Activated CD4-positive, alpha-beta memory T cell treated with anti-CD3 and anti-CD28 coated beads, Interleukin-2, amount 10 ng/mL, durations not matched to agents 7 days and 5 days (primary cell): ENCODE results near the gene TMEM80. TPM values are rescaled to one million over a fixed set of nuclear protein-coding genes. Genes with fewer than 3 reads are reported as not detected.
"Not testable (repeated sequence)": the region's sequence is repeated elsewhere in the genome, so short reads cannot be mapped to it uniquely, and the experiment has no call there.

Experiments
- CTCF ChIA-PET: fragments of 350-600 bp; sonication (Branson Sonifier 250); formaldehyde crosslinking; loops from one replicate; lab custom pipeline; 2021; ENCODE audit warnings: antibody characterized with exemption, inconsistent platforms; lab: Charles Lee
- POLR2A ChIA-PET: fragments of 350-600 bp; sonication (Branson Sonifier 250); formaldehyde crosslinking; loops from one replicate; lab custom pipeline; 2021; ENCODE audit warnings: antibody characterized with exemption; lab: Charles Lee
- DNase-seq: peaks from one replicate; pipeline ENCODE4 v3.0.0-alpha.2; 2020
- H3K27ac Mint-ChIP-seq: one replicate; pipeline ENCODE4 v1.8.0; 2021; ENCODE audit warnings: mild to moderate bottlenecking, mixed read lengths
- H3K27me3 Mint-ChIP-seq: one replicate; pipeline ENCODE4 v1.8.0; 2021; ENCODE audit warnings: mixed read lengths
- H3K36me3 Mint-ChIP-seq: one replicate; pipeline ENCODE4 v1.8.0; 2021; ENCODE audit warnings: low read depth, mixed read lengths
- H3K4me1 Mint-ChIP-seq: one replicate; pipeline ENCODE4 v1.8.0; 2021; ENCODE audit warnings: mixed read lengths
- H3K4me3 Mint-ChIP-seq: one replicate; pipeline ENCODE4 v1.8.0; 2021; ENCODE audit warnings: mild to moderate bottlenecking, mixed read lengths
- H3K9me3 Mint-ChIP-seq: one replicate; pipeline ENCODE4 v1.8.0; 2021; ENCODE audit warnings: mixed read lengths
- total RNA-seq, 2 experiments: library from RNA; stranded (reverse); gene quantifications; one replicate each; pipeline ENCODE4 v1.2.3, GENCODE V29; 2021

The TMEM80 gene
- total RNA-seq, 2 experiments from 2014 or later = 22.6 to 25.3 TPM

DNA sequence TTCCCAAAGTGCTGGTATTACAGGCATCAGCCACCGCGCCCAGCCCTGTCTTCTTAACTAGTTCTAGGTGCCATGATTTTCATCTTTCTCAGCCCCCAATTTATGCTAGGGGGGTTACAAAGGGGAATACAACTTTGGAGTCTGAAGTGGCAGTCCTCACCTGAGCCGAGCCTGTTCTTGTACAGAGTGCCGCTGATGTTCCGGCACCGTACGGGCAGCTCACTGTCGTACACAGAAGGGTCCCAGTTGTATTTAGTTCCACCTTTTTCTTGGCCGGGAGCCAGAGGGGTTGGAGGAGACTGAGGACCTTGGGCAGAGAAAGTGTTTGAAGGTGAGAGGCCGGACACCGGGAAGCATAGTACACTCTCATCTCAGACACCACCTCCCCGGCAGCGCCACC is 7.9 kb upstream of the TMEM80 start:
- Mint-ChIP-seq H3K27me3 (no peaks in the 10 kb centered on the region), H3K4me3 (no peak overlapping the region), H3K27ac (no peak overlapping the region), H3K9me3 (no peaks in the 10 kb centered on the region), H3K36me3 (peaks cover 43% of the 10 kb centered on the region), H3K4me1 (peaks cover 23% of the 10 kb centered on the region)
- CTCF ChIA-PET = no interaction called here
- POLR2A ChIA-PET = interaction anchor here (1.3 kb wide), 1 partner anchor 9 kb away, joined by 3 read pairs; no protein-coding TSS in a partner anchor
- no peak for DNase-seq

DNA sequence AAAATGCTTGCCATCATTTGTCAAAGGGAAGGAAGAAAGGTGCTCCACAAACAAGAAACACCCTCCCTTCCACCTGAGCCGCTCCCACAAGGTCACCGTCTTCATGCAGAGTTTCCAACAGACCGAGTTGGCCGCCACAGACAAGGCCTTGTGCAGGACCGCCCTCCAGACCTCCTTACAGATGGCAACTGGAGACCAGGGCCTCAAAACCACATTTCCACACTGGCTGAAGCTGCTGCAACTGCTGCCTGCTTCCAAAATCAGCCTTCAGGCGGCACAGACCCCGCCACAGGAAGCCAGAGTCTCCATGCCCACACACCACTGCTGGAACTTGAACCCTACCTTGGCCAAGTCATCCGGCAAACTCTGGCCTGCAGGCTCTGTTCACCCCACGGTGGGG is 6.9 kb upstream of the TMEM80 start:
- Mint-ChIP-seq H3K4me3 (no peak overlapping the region), H3K27ac (no peak overlapping the region), H3K4me1 (peaks cover 33% of the 10 kb centered on the region), H3K9me3 (no peaks in the 10 kb centered on the region), H3K27me3 (no peaks in the 10 kb centered on the region), H3K36me3 (peaks cover 35% of the 10 kb centered on the region)
- POLR2A ChIA-PET = interaction anchor here (1.3 kb wide), 1 partner anchor 8 kb away, joined by 3 read pairs; no protein-coding TSS in a partner anchor
- CTCF ChIA-PET = interaction anchor here (0.7 kb wide), 1 partner anchor 149 kb away, joined by 4 read pairs; no protein-coding TSS in a partner anchor
- DNase-seq = no peak

DNA sequence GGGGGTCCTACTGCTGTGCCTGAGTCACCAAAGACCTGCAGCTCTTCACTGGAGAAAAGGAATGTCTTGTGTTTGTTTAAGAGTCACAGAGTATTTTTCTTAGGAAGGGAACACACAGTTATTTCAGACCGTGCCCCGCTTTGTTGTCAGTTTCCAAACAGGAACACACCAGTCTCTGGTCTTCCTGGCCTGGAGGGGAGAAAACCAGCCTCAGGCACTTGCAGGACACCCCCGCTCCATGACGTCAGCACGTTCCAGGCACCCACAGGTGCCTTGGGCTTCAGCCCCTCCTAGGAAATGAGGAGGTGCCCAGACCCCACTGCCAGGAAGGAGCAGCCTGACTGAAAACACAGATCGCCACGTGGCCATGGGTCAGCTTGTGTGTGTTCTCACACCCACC is 6.0 kb upstream of the TMEM80 start:
- CTCF ChIA-PET = interaction anchor here (0.7 kb wide), 2 partner anchors 25 to 94 kb away, joined by 3 read pairs; no protein-coding TSS in a partner anchor
- POLR2A ChIA-PET = no interaction called here
- no peaks in the 10 kb centered on the region for H3K27me3 Mint-ChIP-seq
- H3K27ac Mint-ChIP-seq = no peak overlapping the region
- H3K9me3 Mint-ChIP-seq = no peaks in the 10 kb centered on the region
- H3K4me3 Mint-ChIP-seq = no peak overlapping the region
- no peak for DNase-seq
- peaks cover 36% of the 10 kb centered on the region for H3K4me1 Mint-ChIP-seq
- peaks cover 26% of the 10 kb centered on the region for H3K36me3 Mint-ChIP-seq

DNA sequence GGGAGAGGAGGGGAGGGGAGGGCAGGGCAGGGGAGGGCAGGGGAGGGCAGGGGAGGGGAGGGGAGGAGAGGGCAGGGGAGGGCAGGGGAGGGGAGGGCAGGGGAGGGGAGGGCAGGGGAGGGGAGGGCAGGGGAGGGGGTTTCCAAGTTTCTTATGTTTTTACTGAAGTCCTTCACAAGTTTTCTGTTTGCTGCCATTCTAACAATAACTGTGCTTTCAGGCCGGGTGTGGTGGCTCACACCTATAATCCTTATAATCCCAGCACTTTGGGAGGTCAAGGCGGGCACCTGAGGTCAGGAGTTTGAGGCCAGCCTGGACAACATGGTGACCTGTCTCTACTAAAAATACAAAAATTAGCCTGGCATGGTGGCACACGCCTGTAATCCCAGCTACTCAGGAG is 5.4 kb upstream of the TMEM80 start:
- CTCF ChIA-PET, H3K27ac Mint-ChIP-seq, H3K27me3 Mint-ChIP-seq, H3K9me3 Mint-ChIP-seq, DNase-seq, H3K4me3 Mint-ChIP-seq: not testable (repeated sequence)
- H3K36me3 Mint-ChIP-seq = peaks cover 24% of the 10 kb centered on the region
- POLR2A ChIA-PET = interaction anchor here (0.9 kb wide), 1 partner anchor 74 kb away, joined by 3 read pairs; the partner anchor contains the start of gene IRF7
- peaks cover 36% of the 10 kb centered on the region for H3K4me1 Mint-ChIP-seq

DNA sequence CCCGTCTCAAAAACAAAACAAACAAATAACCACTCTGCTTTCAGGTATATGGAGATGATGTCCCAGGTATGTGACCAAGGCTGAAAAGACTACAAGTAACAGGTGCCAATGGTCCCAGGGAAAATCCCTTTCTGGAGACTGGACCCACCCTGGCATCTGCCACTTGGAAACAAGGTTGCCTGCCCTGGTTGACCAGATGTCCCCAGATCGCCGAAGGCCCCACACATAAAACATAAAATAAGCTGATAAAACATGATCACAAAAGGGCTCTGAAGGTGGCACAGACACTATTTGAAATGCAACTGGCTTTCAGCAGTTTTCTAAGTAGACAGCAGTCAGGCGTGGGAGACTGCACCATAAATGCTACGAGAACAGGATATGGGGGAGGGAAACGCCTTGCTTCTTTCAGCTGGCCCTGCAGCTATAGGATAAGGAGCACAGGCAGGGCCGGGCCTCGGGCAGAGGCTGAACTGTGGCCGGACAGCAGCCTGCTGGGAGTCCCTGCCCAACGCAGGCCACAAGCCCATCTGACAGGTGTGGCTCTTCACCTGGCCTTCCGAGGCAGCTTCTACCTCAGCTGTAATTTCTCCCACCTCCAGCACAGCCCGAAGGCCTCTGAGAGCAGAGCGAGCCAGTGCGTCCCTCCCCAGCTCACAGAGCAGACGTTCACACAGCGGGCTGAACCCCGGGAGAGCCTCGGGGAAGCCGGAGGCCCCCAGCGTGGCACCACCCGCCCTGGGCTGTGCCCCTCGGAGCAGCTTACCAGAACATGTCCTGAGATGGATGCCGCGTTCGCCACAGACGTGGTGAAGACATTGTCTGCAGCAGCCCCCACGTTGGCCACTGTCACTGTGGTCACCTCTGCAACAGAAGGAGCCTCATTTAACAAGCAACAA is 4.6 kb upstream of the TMEM80 start:
- CTCF ChIA-PET = no interaction called here
- POLR2A ChIA-PET = interaction anchor here (0.9 to 1.4 kb wide), 2 partner anchors 57 to 75 kb away, joined by 3 read pairs; partner anchors contain the start of gene IRF7
- DNase-seq = no peak

DNA sequence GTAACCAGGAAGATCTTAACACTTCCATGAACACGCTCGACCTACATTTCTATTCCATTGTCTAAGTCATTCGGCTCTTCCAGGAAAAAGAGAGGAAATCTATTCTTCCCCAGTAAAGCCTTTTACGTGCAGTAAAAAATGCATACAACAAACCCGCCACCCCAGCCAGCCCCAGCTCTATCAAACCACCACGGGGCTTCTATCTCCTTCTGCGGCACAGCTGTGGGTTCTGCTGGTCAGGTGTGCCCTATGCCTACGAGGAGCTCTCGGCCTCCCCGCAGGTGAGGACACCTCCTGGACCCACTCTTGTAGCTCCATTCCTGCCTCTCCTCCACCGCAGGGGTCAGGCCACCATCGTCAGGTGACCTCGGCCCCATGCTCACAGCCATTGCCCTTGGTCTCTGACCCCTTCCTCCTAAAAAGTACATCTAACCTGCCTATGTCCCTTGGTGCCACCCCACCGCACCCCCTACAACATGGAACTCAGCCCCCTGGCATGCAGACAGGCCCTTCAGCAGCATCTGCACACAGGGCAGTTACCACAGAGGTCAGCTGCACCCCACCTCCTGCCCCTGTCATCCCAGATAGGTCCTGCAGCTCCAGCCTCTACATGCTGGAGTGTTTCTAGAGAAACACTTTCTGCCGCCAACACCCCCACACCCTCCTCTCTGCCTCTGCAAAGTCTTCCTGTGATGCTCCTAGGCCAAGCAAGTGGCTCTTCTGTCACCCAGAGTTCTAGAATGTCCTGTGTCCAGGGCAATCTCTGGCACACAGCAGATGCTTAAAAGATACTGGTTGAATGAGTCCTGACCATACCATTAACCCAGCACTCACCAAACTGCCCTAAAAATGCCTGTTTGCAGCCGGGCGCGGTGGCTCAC is 3.7 kb upstream of the TMEM80 start:
- no peak for DNase-seq
- Mint-ChIP-seq H3K36me3 (peaks cover 22% of the 10 kb centered on the region), H3K4me3 (no peak overlapping the region), H3K4me1 (peaks cover 41% of the 10 kb centered on the region), H3K27ac (peak overlapping the region; percentile 11), H3K27me3 (no peaks in the 10 kb centered on the region), H3K9me3 (no peaks in the 10 kb centered on the region)
- CTCF ChIA-PET = no interaction called here
- POLR2A ChIA-PET = interaction anchor here (1.4 kb wide), 1 partner anchor 56 kb away, joined by 3 read pairs; no protein-coding TSS in a partner anchor

More for the DNA sequence above, 4.6 kb upstream of the TMEM80 start:
- Mint-ChIP-seq H3K36me3 (peaks cover 24% of the 10 kb centered on the region), H3K9me3 (no peaks in the 10 kb centered on the region), H3K27me3 (no peaks in the 10 kb centered on the region), H3K4me3 (no peak overlapping the region), H3K27ac (peak overlapping the region; percentile 61), H3K4me1 (peaks cover 36% of the 10 kb centered on the region)

DNA sequence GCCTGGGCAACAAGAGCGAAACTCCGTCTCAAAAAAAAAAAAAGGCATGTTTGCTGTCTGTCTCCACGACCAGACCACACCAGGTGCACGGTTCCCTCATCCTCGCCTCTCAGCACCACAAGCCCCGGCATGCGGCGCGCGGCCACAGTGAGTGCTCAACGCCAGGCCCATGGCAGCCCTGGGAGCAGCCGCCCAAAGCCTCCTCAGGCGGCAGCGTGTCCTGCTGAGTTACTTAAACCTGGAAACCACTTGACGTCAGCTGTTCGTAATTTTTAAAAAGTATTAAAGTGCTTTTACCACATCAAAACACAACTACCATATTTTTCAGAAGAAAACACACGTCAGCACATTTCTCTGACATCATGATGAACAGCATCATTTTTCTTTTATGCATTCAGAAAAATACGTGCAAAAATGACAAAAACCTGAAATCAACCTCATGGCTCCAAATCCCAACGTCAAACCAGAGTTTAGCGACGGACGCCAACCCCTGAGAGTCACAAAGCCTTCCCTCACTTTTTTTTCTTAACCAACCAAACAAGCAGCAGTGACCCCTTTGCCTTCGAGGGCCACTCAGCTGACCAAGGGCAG is 2.7 kb upstream of the TMEM80 start:
- Mint-ChIP-seq H3K4me3 (peak overlapping the region; percentile 74), H3K36me3 (peaks cover 20% of the 10 kb centered on the region), H3K27me3 (no peaks in the 10 kb centered on the region), H3K27ac (peak overlapping the region; percentile 76), H3K4me1 (peaks cover 49% of the 10 kb centered on the region), H3K9me3 (no peaks in the 10 kb centered on the region)
- DNase-seq = peak; percentile 37
- ChIA-PET CTCF (no interaction called here), POLR2A (interaction anchor here (0.9 to 1.1 kb wide), 2 partner anchors 117 to 486 kb away, joined by 4 read pairs; partner anchors contain the start of genes BET1L and RIC8A)

DNA sequence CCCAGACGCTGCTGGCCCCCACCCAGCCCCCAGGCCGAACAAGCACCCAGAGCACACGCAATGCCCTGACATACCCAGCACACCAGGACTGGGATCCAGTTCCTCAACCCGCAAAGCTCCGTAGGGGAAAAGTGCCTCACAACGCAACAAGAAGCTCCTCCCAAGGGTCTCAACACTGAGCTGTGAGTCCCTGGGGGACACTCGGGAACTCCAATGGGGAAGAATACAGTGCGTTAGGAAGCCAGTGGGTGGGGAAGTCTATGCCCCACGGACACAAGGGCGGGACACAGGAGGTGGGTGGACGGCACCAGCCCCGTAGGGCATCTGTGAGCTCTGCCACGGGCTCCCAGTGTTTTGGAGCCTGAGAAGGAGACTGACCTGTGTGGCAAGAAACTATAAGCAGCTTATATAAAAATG is 2.2 kb upstream of the TMEM80 start:
- Mint-ChIP-seq H3K4me1 (peaks cover 53% of the 10 kb centered on the region), H3K27me3 (no peaks in the 10 kb centered on the region), H3K9me3 (no peaks in the 10 kb centered on the region), H3K36me3 (peaks cover 19% of the 10 kb centered on the region), H3K4me3 (peak overlapping the region; percentile 74), H3K27ac (peak overlapping the region; percentile 76)
- CTCF ChIA-PET = no interaction called here
- POLR2A ChIA-PET = interaction anchor here (0.9 to 1.1 kb wide), 2 partner anchors 118 to 486 kb away, joined by 4 read pairs; partner anchors contain the start of genes BET1L and RIC8A
- DNase-seq = no peak

DNA sequence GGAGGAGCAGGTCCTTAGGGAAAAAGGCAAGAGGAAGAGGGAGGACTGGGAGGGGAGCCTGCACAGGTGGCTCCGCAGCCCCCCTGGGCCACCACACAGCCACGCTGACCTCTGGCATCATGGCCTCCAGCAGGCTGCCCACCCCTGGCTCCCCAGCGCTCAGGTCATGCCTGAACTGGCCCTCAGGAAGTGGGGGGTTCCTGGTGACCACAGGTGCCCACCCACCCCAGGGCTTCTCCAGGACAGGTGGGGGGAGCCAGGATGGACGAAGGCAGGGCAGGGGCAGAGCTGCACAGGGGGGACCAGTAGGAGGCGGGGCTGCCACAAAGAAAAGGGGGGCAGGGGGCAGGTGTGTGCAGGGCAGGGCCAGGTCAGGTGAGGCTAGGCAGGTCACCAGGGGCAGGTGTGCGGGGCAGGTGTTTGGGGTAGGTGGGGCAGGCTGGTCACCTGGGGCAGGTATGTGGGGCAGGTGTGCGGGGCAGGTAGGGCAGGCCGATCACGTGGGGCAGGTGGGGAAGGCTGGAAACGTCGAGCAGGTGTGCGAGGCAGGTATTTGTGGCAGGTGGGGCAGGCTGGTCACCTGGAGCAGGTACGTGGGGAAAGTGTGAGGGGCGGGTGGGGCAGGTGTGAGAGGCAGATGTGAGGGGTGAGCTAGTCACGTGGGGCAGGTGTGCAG is 1.6 kb upstream of the TMEM80 start:
- H3K4me1 Mint-ChIP-seq = peaks cover 53% of the 10 kb centered on the region
- peak overlapping the region; percentile 76 for H3K27ac Mint-ChIP-seq
- H3K9me3 Mint-ChIP-seq = no peaks in the 10 kb centered on the region
- H3K36me3 Mint-ChIP-seq = peaks cover 19% of the 10 kb centered on the region
- ChIA-PET POLR2A (interaction anchor here (0.9 to 3.5 kb wide), 6 partner anchors 31 to 487 kb away, joined by 4 to 28 read pairs (median 7); partner anchors contain the start of genes BET1L, IRF7, PHRF1 and RIC8A), CTCF (interaction anchor here (4.5 kb wide), 1 partner anchor 29 kb away, joined by 34 read pairs; no protein-coding TSS in a partner anchor)
- no peak for DNase-seq
- no peaks in the 10 kb centered on the region for H3K27me3 Mint-ChIP-seq
- peak overlapping the region; percentile 74 for H3K4me3 Mint-ChIP-seq

DNA sequence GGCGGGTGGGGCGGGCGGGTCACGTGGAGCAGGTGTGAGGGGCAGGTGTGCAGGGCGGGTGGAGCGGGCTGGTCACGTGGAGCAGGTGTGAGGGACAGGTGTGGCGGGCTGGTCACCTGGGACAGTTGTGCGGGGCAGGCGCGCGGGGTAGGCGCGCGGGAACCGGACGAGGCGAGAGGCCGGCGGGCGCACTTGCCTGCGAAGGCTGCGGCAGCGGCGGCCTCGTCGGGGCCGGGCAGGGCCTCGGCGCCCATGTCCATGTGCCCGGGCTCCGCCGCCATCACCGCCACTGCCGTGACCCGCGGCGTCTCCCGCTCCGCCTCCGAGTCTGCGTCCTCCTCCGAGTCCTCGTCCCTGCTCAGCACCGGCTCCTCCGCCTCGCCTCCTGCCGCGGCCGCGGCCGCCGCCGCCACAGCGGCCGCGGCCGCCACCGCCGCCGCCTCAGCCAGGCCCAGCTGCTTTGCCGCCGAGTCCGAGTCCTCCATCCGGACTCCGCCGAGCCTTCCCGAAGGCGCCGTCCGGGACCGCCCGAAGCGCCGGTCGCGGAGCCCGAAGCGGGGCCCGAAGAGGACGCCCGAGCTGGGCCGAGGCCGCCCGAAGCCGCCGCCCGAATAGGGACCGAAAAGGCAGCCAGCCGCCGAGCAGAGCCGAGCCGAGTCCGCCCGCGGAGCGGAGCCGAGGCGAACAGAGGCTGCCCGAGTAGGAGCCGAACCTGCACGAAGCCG is 891 bp upstream of the TMEM80 start, which contains the start of gene DEAF1:
TSS of gene DEAF1 (minus strand) at position 660 of the 725 bp plus-strand sequence. CDS start at position 485, 175 bp downstream.
- Mint-ChIP-seq H3K27me3 (no peaks in the 10 kb centered on the region), H3K9me3 (no peaks in the 10 kb centered on the region), H3K4me1 (peaks cover 53% of the 10 kb centered on the region), H3K36me3 (peaks cover 23% of the 10 kb centered on the region), H3K4me3 (peak within 1 kb of the TSS; percentile 89), H3K27ac (peak within 1 kb of the TSS; percentile 91)
- peak; percentile 100 for DNase-seq
- ChIA-PET CTCF (interaction anchor here (0.7 to 4.5 kb wide), 6 partner anchors 28 to 458 kb away, joined by 3 to 34 read pairs (median 4); partner anchors contain the start of genes PNPLA2 and PSMD13), POLR2A (interaction anchor here (0.6 to 3.5 kb wide), 16 partner anchors 14 to 278 kb away, joined by 3 to 28 read pairs (median 4); partner anchors contain the start of genes HRAS, IRF7, PHRF1 and RPLP2)

DNA sequence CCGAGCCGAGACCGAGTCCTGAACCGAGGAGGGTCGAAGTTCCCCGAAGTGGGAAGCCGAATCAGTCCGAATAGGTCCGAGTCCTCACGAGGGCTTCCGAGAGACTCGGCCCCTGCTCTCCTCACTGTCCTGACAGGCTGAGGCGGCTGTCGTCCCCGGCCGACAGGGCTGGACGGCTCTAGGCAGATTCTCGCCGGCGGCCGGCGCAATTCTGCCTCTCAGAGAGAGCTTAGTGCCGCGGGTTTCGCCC is 403 bp upstream of the TMEM80 start:
- Mint-ChIP-seq H3K27me3 (no peaks in the 10 kb centered on the region), H3K36me3 (peaks cover 23% of the 10 kb centered on the region), H3K9me3 (no peaks in the 10 kb centered on the region), H3K4me1 (peaks cover 53% of the 10 kb centered on the region), H3K4me3 (peak overlapping the region; percentile 89), H3K27ac (peak overlapping the region; percentile 91)
- DNase-seq = no peak
- ChIA-PET POLR2A (interaction anchor here (0.6 to 3.5 kb wide), 20 partner anchors 14 to 278 kb away, joined by 3 to 28 read pairs (median 4); partner anchors contain the start of genes HRAS, IRF7, PHRF1 and RNH1), CTCF (interaction anchor here (0.7 to 4.5 kb wide), 9 partner anchors 28 to 458 kb away, joined by 3 to 34 read pairs (median 3); partner anchors contain the start of genes PHRF1, PNPLA2 and PSMD13)
